Upper lobe of left lung (tissue), 6 donors: ENCODE data around the gene LETMD1. TPM values are rescaled to one million over a fixed set of nuclear protein-coding genes. Genes with fewer than 3 reads are reported as not detected.

Source experiments
- ATAC-seq, 2 donors: fragments of 200-7000 bp; cut with Tn5 transposase; one replicate each; pipeline ENCODE4 v1.9.1; 2022; ENCODE audit warnings: mild to moderate bottlenecking in 2 of 2, moderate library complexity in 2 of 2; ENCODE audit not compliant: low FRiP score in 2 of 2
- DNase-seq, 2 donors: peaks; one replicate each; pipeline ENCODE4 v3.0.0-alpha.2; 2019 to 2020
- H3K27ac ChIP-seq, 4 donors: fragments of 200-600 bp; sonication (generic); one replicate each; pipeline ENCODE4 v1.5.1; 2016 to 2019
- H3K27me3 ChIP-seq, 4 donors: fragments of 200-600 bp; sonication (generic); one replicate each; pipeline ENCODE4 v1.5.1; 2017 to 2019
- H3K36me3 ChIP-seq, 4 donors: fragments of 200-600 bp; sonication (generic); one replicate each; pipeline ENCODE4 v1.5.1; 2016 to 2019
- H3K4me1 ChIP-seq, 4 donors: fragments of 200-600 bp; sonication (generic); one replicate each; pipeline ENCODE4 v1.5.1; 2018 to 2019
- H3K4me3 ChIP-seq, 4 donors: fragments of 200-600 bp; sonication (generic); one replicate each; pipeline ENCODE4 v1.5.1; 2017 to 2019; ENCODE audit warnings: mild to moderate bottlenecking in 2 of 4, moderate library complexity in 1 of 4
- H3K9me3 ChIP-seq, 4 donors: fragments of 200-600 bp; sonication (generic); one replicate each; pipeline ENCODE4 v1.5.1; 2018 to 2019
- EP300 ChIP-seq, 4 donors: sonication (generic); formaldehyde crosslinking; IDR thresholded peaks; one replicate each; pipeline ENCODE4 v1.5.1; 2017; ENCODE audit warnings: antibody characterized with exemption in 4 of 4, control low read depth in 2 of 4
- POLR2A ChIP-seq, 4 donors: fragments of 450-650 bp; IDR thresholded peaks; one replicate each; pipeline ENCODE4 v1.5.1; 2016 to 2017; ENCODE audit warnings: antibody characterized with exemption in 4 of 4, mild to moderate bottlenecking in 2 of 4
- POLR2AphosphoS5 ChIP-seq, 2 donors: sonication (generic); formaldehyde crosslinking; IDR thresholded peaks; one replicate each; pipeline ENCODE4 v1.5.1; 2017; ENCODE audit warnings: antibody characterized with exemption in 2 of 2
- WGBS, 2 donors: methylation state at CpG; one replicate each; pipeline ENCODE4 v1.1.5; 2017 to 2018; 5-methylcytosine and 5-hydroxymethylcytosine counted together
- total RNA-seq, 6 donors: library from RNA; depleted of rRNA in 4 of 6; stranded (reverse); fragments of >200 nt in 4 of 6; gene quantifications; one replicate each; pipeline versions ENCODE4 v1.1.0 to v1.2.1, GENCODE V29; 2016 to 2021
- TF ChIP-seq, protein P1 (sequence below), 6 experiments: fragments of 450-650 bp in 4 of 6; fragments of 200-600 bp in 2 of 6; sonication (generic) in 2 of 6; IDR thresholded peaks; one replicate each; pipeline ENCODE4 v1.5.1; 2016 to 2019; ENCODE audit warnings: antibody characterized with exemption in 6 of 6
- donor health status: DM: no; HTN: no; CAD: no; lungs with moderate emphysema.
- donor health status: DM: no; HTN: yes; CAD: no; lungs with severe emphysema.

The LETMD1 gene
- total RNA-seq, 6 donors from 2014 or later = 36.3 to 98.9 (median 58.1) TPM

DNA sequence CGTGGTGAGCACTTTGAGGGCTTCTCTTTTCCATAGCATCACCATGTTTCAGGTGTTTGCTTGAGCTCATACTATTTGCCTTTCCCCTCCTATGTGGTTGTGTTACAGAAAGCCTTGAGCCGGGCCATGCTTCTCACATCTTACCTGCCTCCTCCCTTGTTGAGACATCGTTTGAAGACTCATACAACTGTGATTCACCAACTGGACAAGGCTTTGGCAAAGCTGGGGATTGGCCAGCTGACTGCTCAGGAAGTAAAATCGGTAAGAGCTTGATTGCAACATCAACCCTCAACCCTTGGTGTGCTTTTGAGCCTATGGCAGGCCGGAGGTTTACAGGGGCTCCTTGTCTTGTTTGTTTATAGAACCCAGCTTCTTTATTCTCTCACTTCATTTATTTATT is 8.1 kb downstream of the LETMD1 start:
- H3K9me3 ChIP-seq = no peaks in the 10 kb centered on the region
- no peak overlapping the region for H3K4me3 ChIP-seq
- 40 to 53% methylated on average over 5 of the region's 5 CpGs for WGBS, 2 donors
- no peak overlapping the region for H3K27ac ChIP-seq
- H3K4me1 ChIP-seq = peaks cover 0 to 6% (median 0%) of the 10 kb centered on the region in 4 donors
- DNase-seq = peak in 1 of 2 donors; percentile 78
- peaks cover 38 to 97% (median 71%) of the 10 kb centered on the region in 4 donors for H3K36me3 ChIP-seq
- H3K27me3 ChIP-seq = no peaks in the 10 kb centered on the region
- ATAC-seq = peak; percentile 17 to 34
- TF ChIP-seq, protein P1, sequence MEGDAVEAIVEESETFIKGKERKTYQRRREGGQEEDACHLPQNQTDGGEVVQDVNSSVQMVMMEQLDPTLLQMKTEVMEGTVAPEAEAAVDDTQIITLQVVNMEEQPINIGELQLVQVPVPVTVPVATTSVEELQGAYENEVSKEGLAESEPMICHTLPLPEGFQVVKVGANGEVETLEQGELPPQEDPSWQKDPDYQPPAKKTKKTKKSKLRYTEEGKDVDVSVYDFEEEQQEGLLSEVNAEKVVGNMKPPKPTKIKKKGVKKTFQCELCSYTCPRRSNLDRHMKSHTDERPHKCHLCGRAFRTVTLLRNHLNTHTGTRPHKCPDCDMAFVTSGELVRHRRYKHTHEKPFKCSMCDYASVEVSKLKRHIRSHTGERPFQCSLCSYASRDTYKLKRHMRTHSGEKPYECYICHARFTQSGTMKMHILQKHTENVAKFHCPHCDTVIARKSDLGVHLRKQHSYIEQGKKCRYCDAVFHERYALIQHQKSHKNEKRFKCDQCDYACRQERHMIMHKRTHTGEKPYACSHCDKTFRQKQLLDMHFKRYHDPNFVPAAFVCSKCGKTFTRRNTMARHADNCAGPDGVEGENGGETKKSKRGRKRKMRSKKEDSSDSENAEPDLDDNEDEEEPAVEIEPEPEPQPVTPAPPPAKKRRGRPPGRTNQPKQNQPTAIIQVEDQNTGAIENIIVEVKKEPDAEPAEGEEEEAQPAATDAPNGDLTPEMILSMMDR (IDR thresholded peaks at IDR 0.05) = no peak
- TF ChIP-seq POLR2AphosphoS5 (IDR thresholded peaks at IDR 0.05) (peak in 1 of 2 donors; percentile 17), EP300 (IDR thresholded peaks at IDR 0.05) (no peak), POLR2A (IDR thresholded peaks at IDR 0.05) (no peak)

DNA sequence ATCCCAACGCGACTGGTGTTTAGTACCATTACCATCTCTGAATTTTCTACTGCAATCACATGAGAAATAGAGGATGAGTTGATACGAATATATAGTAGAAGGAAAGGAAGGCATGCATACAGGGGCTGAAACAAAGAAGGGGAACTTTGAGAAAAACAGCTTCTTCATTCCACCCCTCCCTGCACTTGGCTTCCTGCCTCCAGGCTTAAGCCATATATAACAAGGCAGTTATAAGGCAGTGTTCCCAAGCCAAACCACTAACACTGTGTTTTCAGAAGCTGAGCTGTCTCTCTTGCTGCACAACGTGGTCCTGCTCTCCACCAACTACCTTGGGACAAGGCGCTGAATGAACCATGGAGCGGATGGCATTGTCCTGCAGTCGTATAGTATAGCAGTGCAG is 11.0 kb downstream of the LETMD1 start:
- TF ChIP-seq, protein P1 (IDR thresholded peaks at IDR 0.05) = no peak
- TF ChIP-seq EP300 (IDR thresholded peaks at IDR 0.05) (no peak), POLR2AphosphoS5 (IDR thresholded peaks at IDR 0.05) (no peak), POLR2A (IDR thresholded peaks at IDR 0.05) (no peak)
- H3K27me3 ChIP-seq = no peaks in the 10 kb centered on the region
- ATAC-seq = no peak
- no peak for DNase-seq
- H3K4me1 ChIP-seq = peaks cover 0 to 6% (median 0%) of the 10 kb centered on the region in 4 donors
- H3K36me3 ChIP-seq = peaks cover 33 to 100% (median 64%) of the 10 kb centered on the region in 4 donors
- 82 to 88% methylated on average over 7 of the region's 7 CpGs for WGBS, 2 donors
- no peak overlapping the region for H3K27ac ChIP-seq
- no peaks in the 10 kb centered on the region for H3K9me3 ChIP-seq
- H3K4me3 ChIP-seq = no peak overlapping the region

DNA sequence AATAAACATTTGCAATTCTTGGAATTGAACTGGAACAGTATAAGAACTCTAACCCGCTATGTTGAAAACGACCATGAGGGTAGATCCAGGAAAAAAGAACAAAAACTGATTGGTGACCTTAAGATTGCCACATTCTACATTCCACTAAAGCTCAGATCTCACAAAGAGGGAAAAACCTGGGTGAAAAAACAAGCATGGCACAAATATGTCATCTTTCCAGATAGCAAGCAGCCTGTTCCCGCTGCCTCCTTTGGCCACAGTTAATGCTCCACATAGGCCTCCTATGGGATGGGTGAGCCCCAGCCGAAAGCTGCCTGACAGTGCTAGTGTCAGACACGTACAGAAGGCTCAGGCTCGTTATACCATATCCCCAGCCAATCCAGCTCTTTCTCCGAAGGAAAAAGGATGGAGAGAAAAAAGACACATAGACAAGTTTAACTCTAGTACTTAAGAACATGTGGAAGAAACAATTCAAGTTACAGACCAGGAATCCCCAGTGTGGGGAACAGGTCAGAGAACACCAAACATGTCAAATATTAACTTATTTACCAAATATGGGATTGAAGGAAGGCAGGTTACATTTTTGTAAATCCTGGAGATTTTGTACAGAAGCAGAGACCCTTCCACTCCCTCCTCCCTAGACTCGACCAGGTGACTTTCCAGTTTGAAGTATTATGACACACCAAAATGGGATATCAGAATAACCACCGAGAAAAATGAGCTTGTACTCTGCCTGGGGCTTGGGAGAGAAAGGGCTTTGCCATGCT is 14.7 kb downstream of the LETMD1 start:
- Histone ChIP-seq H3K36me3 (peaks cover 52 to 100% (median 73%) of the 10 kb centered on the region in 4 donors), H3K4me3 (no peak overlapping the region), H3K4me1 (no peaks in the 10 kb centered on the region), H3K9me3 (no peaks in the 10 kb centered on the region), H3K27me3 (no peaks in the 10 kb centered on the region), H3K27ac (no peak overlapping the region)
- TF ChIP-seq POLR2AphosphoS5 (IDR thresholded peaks at IDR 0.05) (no peak), EP300 (IDR thresholded peaks at IDR 0.05) (no peak), POLR2A (IDR thresholded peaks at IDR 0.05) (no peak)
- TF ChIP-seq, protein P1 (IDR thresholded peaks at IDR 0.05) = no peak
- 84 to 89% methylated on average over 9 of the region's 9 CpGs for WGBS, 2 donors
- DNase-seq (no peak), ATAC-seq (no peak)

- ATAC-seq = no peak
- Histone ChIP-seq H3K9me3 (no peaks in the 10 kb centered on the region), H3K36me3 (peaks cover 28 to 100% (median 63%) of the 10 kb centered on the region in 4 donors), H3K27ac (no peak overlapping the region), H3K27me3 (no peaks in the 10 kb centered on the region), H3K4me3 (no peak overlapping the region), H3K4me1 (no peaks in the 10 kb centered on the region)
- TF ChIP-seq POLR2A (IDR thresholded peaks at IDR 0.05) (no peak), EP300 (IDR thresholded peaks at IDR 0.05) (no peak), POLR2AphosphoS5 (IDR thresholded peaks at IDR 0.05) (no peak)
- TF ChIP-seq, protein P1 (IDR thresholded peaks at IDR 0.05) = no peak
- no peak for DNase-seq
- WGBS, 2 donors = 92 to 96% methylated on average over 5 of the region's 5 CpGs
These were observed 17.4 kb downstream of the LETMD1 start for GRCh38 chr12:51065530-51065929.
